IMR-90 (cell line): Measurements from ENCODE around the gene HENMT1. TPM values are rescaled to one million over a fixed set of nuclear protein-coding genes. Genes with fewer than 3 reads are reported as not detected.

Experiments used
- ATAC-seq: fragments of 200-7000 bp; cut with Tn5 transposase; 2 replicates; pipeline ENCODE4 v1.9.1; 2020; ENCODE audit warnings: low read depth, mild to moderate bottlenecking, moderate library complexity
- BruUV-seq: library from RNA; stranded (reverse); fragments of 400-500 nt; replicated peaks from 2 replicates; lab custom pipeline; 2021; lab: Mats Ljungman, UMichigan
- CTCF ChIA-PET: fragments of 300-600 bp; formaldehyde crosslinking; extraction: SDS; loops from one replicate; lab custom pipeline; 2021; ENCODE audit warnings: antibody characterized with exemption; lab: Yijun Ruan, JAX
- POLR2A ChIA-PET: fragments of 300-600 bp; sonication (Branson Sonifier 250); formaldehyde crosslinking; loops from one replicate; lab custom pipeline; 2022; ENCODE audit warnings: antibody characterized with exemption; ENCODE audit not compliant: unreplicated experiment; lab: Charles Lee
- DNase-seq: peaks from one replicate; pipeline ENCODE4 v3.0.0; 2013
- H2AFZ ChIP-seq: replicated peaks from 2 replicates; pipeline ENCODE3; 2013; ENCODE audit warnings: low read length, mild to moderate bottlenecking; ENCODE audit not compliant: poor library complexity
- H2AK5ac ChIP-seq: 2 replicates; pipeline ENCODE4 v1.6.1; 2013; ENCODE audit warnings: low read depth, low read length, inconsistent platforms
- H2AK9ac ChIP-seq: replicated peaks from 2 replicates; pipeline ENCODE3; 2013; ENCODE audit warnings: mild to moderate bottlenecking, low read depth, low read length, moderate library complexity; ENCODE audit not compliant: poor library complexity
- H2BK120ac ChIP-seq: 2 replicates; pipeline ENCODE4 v1.6.1; 2013; ENCODE audit warnings: low read depth, low read length, inconsistent platforms
- H2BK15ac ChIP-seq: 3 replicates; pipeline ENCODE4 v1.6.1; 2013; ENCODE audit warnings: low read depth, low read length, inconsistent platforms
- H2BK20ac ChIP-seq: 2 replicates; pipeline ENCODE4 v1.6.1; 2013; ENCODE audit warnings: low read depth, mild to moderate bottlenecking, inconsistent platforms, low read length, moderate library complexity
- H2BK5ac ChIP-seq: 2 replicates; pipeline ENCODE4 v1.6.1; 2013; ENCODE audit warnings: mild to moderate bottlenecking, low read depth, low read length, inconsistent platforms; ENCODE audit not compliant: poor library complexity, severe bottlenecking
- H3K14ac ChIP-seq: replicated peaks from 2 replicates; pipeline ENCODE4 v1.6.1; 2013; ENCODE audit warnings: low read depth, low read length, inconsistent platforms
- H3K18ac ChIP-seq: 2 replicates; pipeline ENCODE4 v1.6.1; 2013; ENCODE audit warnings: low read depth, low read length, control low read depth
- H3K23ac ChIP-seq: 2 replicates; pipeline ENCODE4 v1.6.1; 2013; ENCODE audit warnings: low read depth, low read length, inconsistent platforms
- H3K27ac ChIP-seq: 2 replicates; pipeline ENCODE4 v1.5.1; 2013; ENCODE audit warnings: mild to moderate bottlenecking, control low read depth, low read length; ENCODE audit not compliant: insufficient read depth
- H3K27me3 ChIP-seq: 2 replicates; pipeline ENCODE4 v1.6.1; 2013; ENCODE audit warnings: low read length; ENCODE audit not compliant: control insufficient read depth, insufficient read depth
- H3K36me3 ChIP-seq: 2 replicates; pipeline ENCODE4 v1.6.1; 2013; ENCODE audit warnings: low read length, mixed read lengths; ENCODE audit not compliant: control insufficient read depth, insufficient read depth
- H3K4ac ChIP-seq: 2 replicates; pipeline ENCODE4 v1.6.1; 2013; ENCODE audit warnings: low read depth, low read length, inconsistent platforms
- H3K4me1 ChIP-seq: 2 replicates; pipeline ENCODE4 v1.6.1; 2013; ENCODE audit warnings: low read length, mixed read lengths; ENCODE audit not compliant: control insufficient read depth, insufficient read depth
- H3K4me2 ChIP-seq: 2 replicates; pipeline ENCODE4 v1.6.1; 2013; ENCODE audit warnings: low read depth, mild to moderate bottlenecking, control low read depth, low read length, moderate library complexity
- H3K4me3 ChIP-seq: 2 replicates; pipeline ENCODE4 v1.5.1; 2013; ENCODE audit warnings: low read depth, mild to moderate bottlenecking, control low read depth, low read length, moderate library complexity; ENCODE audit not compliant: insufficient read depth
- H3K56ac ChIP-seq: 2 replicates; pipeline ENCODE4 v1.6.1; 2013; ENCODE audit warnings: low read length, inconsistent platforms; ENCODE audit not compliant: insufficient read depth; ENCODE audit errors: extremely low read depth
- H3K79me1 ChIP-seq, 2 experiments: 2 replicates each; pipeline ENCODE4 v1.6.1; 2013; ENCODE audit warnings: low read length in 2 of 2, inconsistent platforms in 1 of 2, low read depth in 1 of 2
- H3K9ac ChIP-seq: 2 replicates; pipeline ENCODE4 v1.6.1; 2013; ENCODE audit warnings: low read depth, low read length, control low read depth
- H3K9me1 ChIP-seq: 2 replicates; pipeline ENCODE4 v1.6.1; 2013; ENCODE audit warnings: low read length, inconsistent platforms; ENCODE audit not compliant: insufficient read depth
- H3K9me3 ChIP-seq: 2 replicates; pipeline ENCODE4 v1.6.1; 2013; ENCODE audit warnings: low read length; ENCODE audit not compliant: control insufficient read depth, insufficient read depth
- H4K20me1 ChIP-seq: 2 replicates; pipeline ENCODE4 v1.6.1; 2013; ENCODE audit warnings: low read length, inconsistent platforms; ENCODE audit not compliant: insufficient read depth
- H4K5ac ChIP-seq: 2 replicates; pipeline ENCODE4 v1.6.1; 2013; ENCODE audit warnings: mild to moderate bottlenecking, low read depth, low read length, control low read depth
- H4K8ac ChIP-seq, 2 experiments: 2 replicates each; pipeline ENCODE4 v1.6.1; 2013; ENCODE audit warnings: low read depth in 2 of 2, low read length in 2 of 2, control low read depth in 1 of 2, inconsistent platforms in 1 of 2
- H4K91ac ChIP-seq: 2 replicates; pipeline ENCODE4 v1.6.1; 2013; ENCODE audit warnings: low read depth, low read length, inconsistent platforms; ENCODE audit not compliant: insufficient read depth
- CHD1 ChIP-seq: IDR thresholded peaks from 2 replicates; pipeline ENCODE4 v1.6.1; 2012; ENCODE audit warnings: low read depth, low read length, improper control_type of control experiment
- MXI1 ChIP-seq: IDR thresholded peaks from 2 replicates; pipeline ENCODE4 v1.6.1; 2012; ENCODE audit warnings: low read depth, mild to moderate bottlenecking, low read length, moderate library complexity, borderline replicate concordance
- RFX5 ChIP-seq: IDR thresholded peaks from 2 replicates; pipeline ENCODE4 v1.8.0; 2012; ENCODE audit warnings: low read depth, mild to moderate bottlenecking, low read length, moderate library complexity
- SMC3 ChIP-seq: fragments of 150-350 bp; IDR thresholded peaks from 2 replicates; pipeline ENCODE4 v1.6.1; 2016; ENCODE audit warnings: low read depth, mild to moderate bottlenecking, antibody characterized with exemption, low read length, moderate library complexity
- WGBS, 2 experiments: methylation state at CpG; one replicate each; pipeline versions ENCODE4 v1.1.5 to v1.1.7; 2013; ENCODE audit warnings: missing lambda C conversion rate in 2 of 2; ENCODE audit not compliant: insufficient read length in 1 of 2; ENCODE audit errors: extremely low coverage in 2 of 2; 5-methylcytosine and 5-hydroxymethylcytosine counted together
- dilution Hi-C: fragments of 300-500 bp; cut with HindIII; formaldehyde crosslinking; loops from one replicate; pipeline ENCODE4 v1.14.3; 2018; ENCODE audit warnings: low sequenced_read_pairs; ENCODE audit not compliant: unreplicated experiment
- in situ Hi-C: fragments of 300-500 bp; cut with MboI; formaldehyde crosslinking; loops from 3 replicates; pipeline ENCODE4 v1.14.3; 2019; ENCODE audit warnings: low sequenced_read_pairs, inconsistent platforms, mixed read lengths
- intact Hi-C: fragments of 100-400 bp; cut with micrococcal nuclease; formaldehyde crosslinking; loops from 2 replicates; pipeline ENCODE4 v1.10.0; 2022
- polyA plus RNA-seq, 3 experiments: library from polyadenylated mRNA; depleted of rRNA; stranded (reverse); fragments of >200 nt; gene quantifications; 2 replicates each; pipeline ENCODE4 v1.2.3, GENCODE V29; 2012; ENCODE audit warnings: low replicate concordance in 1 of 3
- total RNA-seq: library from RNA; depleted of rRNA; stranded (reverse); fragments of >200 nt; gene quantifications from 2 replicates; pipeline ENCODE4 v1.2.3, GENCODE V29; 2012
- TF ChIP-seq, protein P1 (sequence below): fragments of 150-350 bp; IDR thresholded peaks from 2 replicates; pipeline ENCODE4 v1.6.1; 2016; ENCODE audit warnings: low read depth, mild to moderate bottlenecking, low read length, moderate library complexity, borderline replicate concordance

The HENMT1 gene
- total and polyA plus RNA-seq, 2 of the 4 experiments (the other 2 are of a cell fraction): 0.54 to 0.67 TPM

DNA sequence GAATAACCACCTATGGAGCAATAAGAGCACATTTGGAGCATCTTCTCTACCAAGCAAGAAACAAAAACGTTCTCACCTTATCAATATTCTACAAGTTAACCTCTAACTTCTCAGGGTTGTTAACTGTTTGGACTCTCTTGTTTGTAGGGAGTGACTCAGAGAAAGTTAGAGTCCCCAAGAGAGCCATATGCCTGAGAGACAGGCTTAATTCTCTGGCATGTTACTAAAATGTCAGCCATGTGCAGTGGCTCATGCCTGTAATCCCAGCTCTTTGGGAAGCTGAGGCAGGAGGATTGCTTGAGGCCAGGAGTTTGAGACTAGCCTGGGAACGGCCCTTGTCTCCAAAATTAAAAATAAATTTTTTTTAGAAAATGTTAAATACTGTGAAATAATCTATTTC is 4.2 kb upstream of the HENMT1 start:
- dilution Hi-C loops: no loop called here
- no peak overlapping the region for H2BK5ac ChIP-seq

More for the DNA sequence above, 4.2 kb upstream of the HENMT1 start:
- no peak overlapping the region for H3K56ac ChIP-seq
- no CpG with 5 or more reads among the region's 2 CpGs for WGBS, 2 experiments
- TF ChIP-seq, protein P1, sequence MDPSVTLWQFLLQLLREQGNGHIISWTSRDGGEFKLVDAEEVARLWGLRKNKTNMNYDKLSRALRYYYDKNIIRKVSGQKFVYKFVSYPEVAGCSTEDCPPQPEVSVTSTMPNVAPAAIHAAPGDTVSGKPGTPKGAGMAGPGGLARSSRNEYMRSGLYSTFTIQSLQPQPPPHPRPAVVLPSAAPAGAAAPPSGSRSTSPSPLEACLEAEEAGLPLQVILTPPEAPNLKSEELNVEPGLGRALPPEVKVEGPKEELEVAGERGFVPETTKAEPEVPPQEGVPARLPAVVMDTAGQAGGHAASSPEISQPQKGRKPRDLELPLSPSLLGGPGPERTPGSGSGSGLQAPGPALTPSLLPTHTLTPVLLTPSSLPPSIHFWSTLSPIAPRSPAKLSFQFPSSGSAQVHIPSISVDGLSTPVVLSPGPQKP: no peak
- TF ChIP-seq MXI1: no peak
- no peak for TF ChIP-seq SMC3
- TF ChIP-seq CHD1: no peak
- no peak for TF ChIP-seq RFX5
- H2BK120ac ChIP-seq: no peak overlapping the region
- ChIA-PET CTCF (no interaction called here), POLR2A (no interaction called here)
- no peaks in the 10 kb centered on the region for H3K9me1 ChIP-seq
- intact Hi-C loops (no loop called here), in situ Hi-C loops (no loop called here)
- BruUV-seq: no TSS peak
- H3K14ac ChIP-seq: no peak overlapping the region
- H4K8ac ChIP-seq: no peak overlapping the region
- H4K5ac ChIP-seq: no peak overlapping the region
- no peak overlapping the region for H3K4me3 ChIP-seq
- ATAC-seq (no peak), DNase-seq (no peak)
- H3K4me2 ChIP-seq: no peak overlapping the region
- no peaks in the 10 kb centered on the region for H3K79me1 ChIP-seq
- no peaks in the 10 kb centered on the region for H3K36me3 ChIP-seq
- H3K4ac ChIP-seq: no peak overlapping the region
- H4K20me1 ChIP-seq: no peaks in the 10 kb centered on the region
- H3K4me1 ChIP-seq: peaks cover 2% of the 10 kb centered on the region; the same call in 1 of the 2 replicates
- no peak overlapping the region for H2AK9ac ChIP-seq
- no peak overlapping the region for H3K18ac ChIP-seq
- no peak overlapping the region for H2AFZ ChIP-seq
- H3K9me3 ChIP-seq: no peaks in the 10 kb centered on the region
- no peaks in the 10 kb centered on the region for H3K27me3 ChIP-seq
- H4K91ac ChIP-seq: no peak overlapping the region
- H3K23ac ChIP-seq: no peak overlapping the region
- no peak overlapping the region for H2AK5ac ChIP-seq
- H3K27ac ChIP-seq: no peak overlapping the region
- H2BK20ac ChIP-seq: no peak overlapping the region
- H3K9ac ChIP-seq: no peak overlapping the region
- no peak overlapping the region for H2BK15ac ChIP-seq
